NCI-H1105 (cell line): ENCODE results near the gene P2RY8.
"Not testable (repeated sequence)": the region's sequence is repeated elsewhere in the genome, so short reads cannot be mapped to it uniquely, and the experiment has no call there.

Source experiments
- DNase-seq: peaks from one replicate; lab custom pipeline; 2025; lab: John Stamatoyannopoulos, UW

P2RY8 gene

DNA sequence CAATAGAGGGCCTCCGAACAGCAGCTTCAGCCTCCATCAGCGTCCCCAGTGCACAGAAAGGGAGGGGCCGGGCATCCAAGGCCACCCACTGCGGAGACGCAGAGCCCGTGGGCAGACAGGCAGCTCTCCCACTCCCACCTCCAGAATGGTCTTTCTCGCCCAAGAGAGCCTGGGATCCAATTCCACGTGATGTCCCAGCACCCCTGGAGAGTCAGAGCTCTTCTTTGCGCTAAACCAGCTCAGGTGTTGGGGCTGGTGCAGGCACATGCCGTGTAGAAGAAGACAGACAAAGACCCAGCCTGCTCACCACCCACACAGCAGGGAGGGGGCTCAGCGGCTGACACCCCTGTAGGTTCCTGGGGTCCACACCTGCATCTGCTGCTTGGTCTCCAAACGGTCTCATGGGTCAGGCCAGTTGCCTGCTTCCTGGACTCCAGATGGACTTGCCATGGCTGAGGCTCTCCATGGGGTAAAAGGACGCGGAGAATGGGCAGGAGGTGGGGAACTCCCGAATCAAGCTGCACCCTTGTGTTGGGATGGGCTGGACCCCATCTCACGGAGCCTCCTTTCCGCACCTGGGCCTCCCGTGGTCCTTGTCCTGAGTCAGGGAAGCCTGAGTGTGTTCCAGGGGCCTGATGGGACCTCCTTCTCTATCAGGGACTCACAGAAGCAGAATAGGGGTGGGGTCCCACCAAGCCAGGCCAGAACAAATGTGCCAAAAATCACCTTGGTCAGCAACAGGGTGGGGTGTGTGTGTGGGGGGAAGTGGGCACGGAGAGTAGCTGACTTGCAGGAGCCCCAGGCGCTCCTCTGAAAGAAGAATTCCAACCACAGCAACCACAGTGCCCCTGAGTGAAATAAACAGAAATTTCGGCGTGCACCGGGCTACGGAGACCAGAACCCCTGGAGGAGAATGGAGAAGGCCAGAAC, 72.7 kb downstream of the P2RY8 start:
- DNase-seq, result no peak

- DNase-seq, result no peak
Measured at GRCh38 chrX:1463581-1463980, 73.4 kb downstream of the P2RY8 start.

DNA sequence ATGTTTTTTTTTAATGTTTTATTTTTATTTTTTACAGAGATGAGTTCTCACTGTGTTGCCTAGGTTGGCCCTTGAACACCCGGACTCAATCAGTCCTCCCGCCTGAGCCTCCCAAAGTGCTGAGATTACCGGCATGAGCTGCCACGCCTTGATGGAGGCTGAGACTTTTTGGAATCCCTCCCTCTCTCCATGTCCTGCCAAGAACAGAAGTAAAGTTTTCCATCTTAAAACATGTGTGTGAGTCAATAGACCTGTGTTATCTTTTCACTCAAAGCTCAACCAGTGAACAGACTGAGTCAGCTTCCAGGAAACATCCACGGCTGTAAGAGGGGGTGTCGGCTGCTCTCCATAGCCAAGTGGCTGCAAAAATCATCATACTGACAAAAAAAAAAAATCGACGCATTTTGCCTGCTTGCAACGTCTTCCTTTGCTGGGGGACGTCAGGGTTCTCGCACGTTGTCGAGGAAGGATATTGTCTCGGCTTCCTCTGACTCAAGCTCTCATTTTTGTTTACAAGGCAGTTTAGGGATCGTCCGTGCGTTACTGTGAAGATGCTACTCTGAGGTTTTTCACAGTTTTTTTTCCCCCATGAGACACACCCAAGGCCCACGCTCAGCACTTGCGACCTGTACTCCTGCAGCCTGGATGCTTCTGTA, 74.3 kb downstream of the P2RY8 start:
- no peak for DNase-seq

DNA sequence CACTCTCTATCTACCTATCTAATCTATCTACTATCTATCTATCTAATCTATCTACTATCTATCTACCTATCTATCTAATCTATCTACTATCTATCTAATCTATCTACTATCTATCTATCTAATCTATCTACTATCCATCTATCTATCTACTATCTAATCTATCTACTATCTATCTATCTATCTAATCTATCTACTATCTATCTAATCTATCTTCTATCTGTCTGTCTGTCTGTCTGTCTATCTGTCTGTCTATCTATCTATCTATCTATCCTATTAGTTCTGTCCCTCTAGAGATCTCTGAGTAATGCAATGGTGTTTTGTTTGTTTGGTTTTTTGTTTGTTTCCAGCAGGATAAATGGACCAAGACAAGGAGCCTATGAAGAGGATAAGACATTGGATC, 74.9 kb downstream of the P2RY8 start:
- no peak for DNase-seq

- no peak for DNase-seq
Measured at GRCh38 chrX:1455948-1456280, 81.1 kb downstream of the P2RY8 start.

GRCh38 chrX:1453951-1454785, 82.8 kb downstream of the P2RY8 start:
- DNase-seq, result no peak

DNA sequence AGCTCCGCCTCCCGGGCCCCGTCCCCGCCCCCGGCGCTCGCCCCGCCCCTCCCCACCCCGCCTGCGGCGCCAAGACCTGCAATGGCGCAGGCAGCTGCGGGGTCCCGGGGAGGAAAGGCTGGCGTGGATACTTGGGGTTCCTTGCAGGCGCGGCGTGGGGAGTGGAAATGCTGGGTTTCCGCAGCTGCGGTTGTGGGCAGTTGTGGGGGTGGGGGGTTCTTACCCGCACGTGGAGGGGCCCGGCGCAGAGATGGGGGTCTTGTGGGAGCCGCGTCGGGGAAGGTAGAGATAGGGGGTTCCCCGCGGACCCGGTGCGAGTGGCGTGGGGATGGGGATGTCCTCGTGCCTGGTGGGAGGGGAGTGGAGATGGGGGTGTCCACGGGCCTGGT, 83.6 kb downstream of the P2RY8 start:
- no peak for DNase-seq

DNA sequence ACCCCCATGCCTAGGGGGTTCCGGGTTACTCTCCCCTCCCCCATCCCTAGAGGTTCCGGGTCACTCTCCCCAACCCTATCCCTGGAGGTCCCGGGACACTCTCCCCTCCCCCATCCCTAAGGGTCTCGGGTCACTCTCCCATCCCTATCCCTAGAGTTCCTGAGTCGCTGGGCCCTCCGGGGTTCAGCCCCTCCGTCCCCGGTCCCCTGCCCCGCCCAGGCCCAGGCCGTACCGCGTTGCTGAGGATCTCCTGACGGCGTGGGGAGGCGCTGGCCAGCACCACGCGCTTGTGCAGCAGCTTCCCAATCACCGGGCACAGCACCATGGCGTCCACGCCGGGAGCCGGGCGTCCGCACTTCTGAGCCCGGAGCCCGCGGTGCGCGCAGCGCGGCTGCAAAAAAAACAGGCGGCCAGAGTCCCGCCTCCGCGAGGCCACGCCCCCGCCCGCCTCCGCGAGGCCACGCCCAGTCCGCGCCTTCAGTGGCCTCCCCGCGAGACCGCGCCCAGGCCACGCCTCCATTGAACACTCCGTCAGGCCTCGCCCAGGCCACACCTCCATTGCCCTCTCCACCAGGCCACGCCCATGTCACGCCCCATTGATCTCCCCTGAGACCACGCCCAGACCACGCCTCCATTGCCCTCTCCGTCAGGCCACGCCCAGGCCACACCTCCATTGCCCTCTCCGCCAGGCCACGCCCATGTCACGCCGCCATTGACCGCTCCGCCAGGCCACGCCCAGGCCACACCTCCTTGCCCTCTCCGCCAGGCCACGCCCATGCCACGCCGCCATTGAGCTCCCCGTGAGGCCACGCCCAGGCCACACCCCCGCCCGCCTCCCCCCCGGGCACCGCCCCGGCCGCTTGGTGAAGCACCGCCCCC, 84.2 kb downstream of the P2RY8 start, which contains the start of gene ASMTL:
Gene ASMTL (minus strand): TSS at position 394 of the 879 bp plus-strand sequence. CDS start 69 bp downstream, at position 325.
- no peak for DNase-seq

DNA sequence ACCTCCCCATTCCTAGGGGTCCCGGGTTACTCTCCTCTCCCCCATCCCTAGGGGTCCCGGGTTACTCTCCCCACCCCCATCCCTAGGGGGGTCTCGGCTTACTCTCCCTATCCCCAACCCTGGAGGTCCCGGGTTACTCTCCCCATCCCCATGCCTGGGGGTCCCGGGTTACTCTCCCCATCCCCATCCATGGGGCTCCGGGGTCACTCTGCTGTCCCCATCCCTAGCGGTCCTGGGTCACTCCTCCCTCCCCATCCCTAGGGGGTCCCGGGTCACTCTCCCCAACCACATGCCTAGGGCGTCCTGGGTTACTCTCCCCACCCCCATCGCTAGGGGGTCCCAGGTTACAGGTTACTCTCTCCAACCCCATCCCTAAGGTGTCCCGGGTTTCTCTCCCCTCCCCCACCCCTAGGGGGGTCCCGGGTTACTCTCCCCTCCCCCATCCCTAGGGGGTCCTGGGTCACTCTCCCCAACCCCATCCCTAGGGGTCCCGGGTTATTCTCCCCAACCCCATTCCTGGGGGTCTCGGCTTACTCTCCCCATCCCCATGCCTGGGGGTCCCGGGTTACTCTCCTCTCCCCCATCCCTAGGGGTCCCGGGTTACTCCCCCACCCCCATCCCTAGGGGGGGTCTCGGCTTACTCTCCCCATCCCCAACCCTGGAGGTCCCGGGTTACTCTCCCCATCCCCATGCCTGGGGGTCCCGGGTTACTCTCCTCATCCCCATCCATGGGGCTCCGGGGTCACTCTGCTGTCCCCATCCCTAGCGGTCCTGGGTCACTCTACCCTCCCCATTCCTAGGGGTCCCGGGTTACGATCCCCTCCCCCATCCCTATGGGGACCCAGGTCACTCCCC, 85.1 kb downstream of the P2RY8 start:
- DNase-seq, result no peak

DNA sequence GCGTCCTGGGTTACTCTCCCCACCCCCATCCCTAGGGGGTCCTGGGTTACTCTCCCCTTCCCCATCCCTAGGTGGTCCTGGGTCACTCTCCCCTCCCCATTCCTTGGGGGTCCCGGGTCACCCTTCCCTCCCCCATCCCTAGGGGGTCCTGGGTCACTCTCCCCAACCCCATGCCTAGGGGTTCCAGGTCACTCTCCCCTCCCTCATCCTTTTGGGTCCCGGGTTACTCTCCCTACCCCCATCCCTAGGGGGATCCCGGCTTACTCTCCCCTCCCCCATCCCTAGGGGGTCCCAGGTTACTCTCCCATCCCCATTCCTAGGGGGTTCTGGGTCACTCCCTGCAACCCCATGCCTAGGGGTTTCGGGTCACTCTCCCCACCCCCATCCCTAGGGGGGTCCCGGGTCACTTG, 85.7 kb downstream of the P2RY8 start:
- DNase-seq, result no peak

GRCh38 chrX:1450361-1451161, 86.4 kb downstream of the P2RY8 start:
- DNase-seq, result no peak

GRCh38 chrX:1449823-1450149, 87.2 kb downstream of the P2RY8 start:
- DNase-seq, result no peak

- DNase-seq, result no peak
Measured at GRCh38 chrX:1449036-1449822, 87.8 kb downstream of the P2RY8 start.

GRCh38 chrX:1448573-1449001, 88.4 kb downstream of the P2RY8 start:
- not testable (repeated sequence) for DNase-seq

GRCh38 chrX:1447969-1448572, 88.9 kb downstream of the P2RY8 start:
- DNase-seq, result not testable (repeated sequence)

GRCh38 chrX:1446984-1447968, 89.7 kb downstream of the P2RY8 start:
- DNase-seq, result not testable (repeated sequence)
